CD4-positive, alpha-beta T cell treated with Interleukin-2 at 100 ng/mL for 4 hours (primary cell): ENCODE data around the gene ARID1B.

Experiments used
- DNase-seq: peaks from one replicate; pipeline ENCODE4 v3.0.0-alpha.2; 2020; ENCODE audit warnings: low spot score

ARID1B gene

DNA sequence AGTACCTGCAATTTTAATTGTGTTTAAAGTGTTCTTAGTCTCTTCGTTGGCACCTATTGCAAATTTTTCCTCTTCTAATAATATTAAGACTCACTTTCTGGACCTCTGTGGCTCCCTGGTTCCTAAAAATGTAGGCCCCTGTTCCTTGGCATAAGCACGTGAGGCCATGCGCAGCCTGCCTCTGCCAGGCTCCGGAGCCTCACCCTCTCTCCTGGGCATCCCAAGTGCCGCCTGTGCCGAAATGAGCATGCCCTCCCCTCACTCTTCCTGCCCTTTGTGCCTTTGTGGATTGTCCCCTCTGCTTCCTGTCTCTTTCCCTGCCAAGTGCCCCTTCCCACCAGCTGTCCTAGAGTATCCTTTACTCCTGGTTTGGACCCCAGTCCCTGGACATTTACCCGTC is 300.1 kb downstream of the ARID1B start:
- no peak for DNase-seq

DNA sequence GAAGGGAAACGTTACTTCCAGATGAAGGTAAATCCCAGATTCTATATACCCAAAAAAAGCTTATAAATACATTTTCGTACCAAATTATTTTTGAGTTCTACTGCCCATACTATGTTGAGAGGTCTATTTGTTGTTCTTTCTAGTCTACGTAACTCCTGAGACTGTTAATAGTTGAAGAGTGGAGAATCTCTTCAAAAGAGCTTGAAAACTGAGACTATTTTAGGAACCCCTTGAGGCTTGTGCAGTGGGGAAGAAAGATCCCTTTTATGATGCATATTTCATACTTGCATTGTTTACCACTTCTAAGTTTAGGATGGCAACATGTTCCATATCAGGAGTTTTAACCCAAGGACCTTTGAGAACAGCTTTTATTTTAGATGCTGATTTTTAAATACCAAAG is 301.1 kb downstream of the ARID1B start:
- DNase-seq: no peak

DNA sequence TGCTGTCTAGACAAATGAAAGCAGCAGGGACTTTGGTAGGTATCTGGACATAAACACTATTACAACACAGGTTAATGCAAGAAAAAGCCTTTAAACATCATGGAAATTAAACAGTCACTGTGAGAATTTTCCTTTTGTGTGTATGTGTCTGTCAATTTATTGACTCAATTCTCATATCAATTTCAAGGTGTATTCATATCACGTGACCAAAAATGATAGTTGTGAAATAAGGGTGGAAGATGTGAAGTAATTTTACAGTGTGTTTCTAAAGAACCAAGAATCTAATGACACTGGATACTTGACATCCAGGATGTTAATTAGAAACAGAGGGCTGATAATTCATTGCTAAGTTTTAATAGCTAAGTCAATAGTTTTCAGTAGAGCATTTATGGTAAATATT is 302.1 kb downstream of the ARID1B start:
- DNase-seq: no peak

DNA sequence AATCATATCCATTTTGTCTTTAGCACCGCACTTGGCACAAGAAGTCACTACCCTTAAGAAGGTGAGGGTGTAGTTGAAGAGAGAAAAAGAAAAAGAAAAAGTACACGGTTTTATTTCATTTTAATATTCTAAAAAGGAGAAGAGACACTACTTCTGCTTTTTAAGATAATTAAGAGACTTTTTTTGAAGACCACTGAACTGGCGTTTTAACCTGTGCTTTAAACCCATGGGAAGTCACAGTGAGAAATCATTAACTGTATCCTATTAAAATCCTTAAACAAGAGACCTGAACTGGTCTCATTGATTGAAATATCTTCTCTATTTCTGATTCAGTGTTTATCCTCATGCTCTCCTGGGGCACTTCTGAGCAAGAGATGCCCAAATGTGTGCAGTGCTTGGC is 302.6 kb downstream of the ARID1B start:
- DNase-seq: no peak

DNA sequence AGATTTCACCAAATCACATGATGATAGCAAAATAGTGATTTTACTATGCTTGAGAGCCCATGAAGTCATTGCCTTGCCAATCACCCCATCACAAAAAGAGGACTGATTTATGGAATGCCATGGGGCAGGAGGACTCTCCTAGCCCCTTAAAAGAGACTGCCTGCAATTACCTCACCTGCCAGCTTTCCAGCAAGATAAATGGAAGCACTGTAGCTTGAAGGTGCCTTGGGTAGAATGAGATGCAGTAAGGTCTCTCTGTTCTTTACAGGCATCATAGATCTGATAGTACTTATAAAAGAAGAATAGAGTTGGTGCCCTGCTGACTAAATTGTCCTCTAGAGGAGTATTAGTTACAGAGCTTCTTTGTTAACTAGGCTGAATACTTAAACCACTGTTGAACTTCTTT is 303.8 kb downstream of the ARID1B start:
- DNase-seq: no peak

DNA sequence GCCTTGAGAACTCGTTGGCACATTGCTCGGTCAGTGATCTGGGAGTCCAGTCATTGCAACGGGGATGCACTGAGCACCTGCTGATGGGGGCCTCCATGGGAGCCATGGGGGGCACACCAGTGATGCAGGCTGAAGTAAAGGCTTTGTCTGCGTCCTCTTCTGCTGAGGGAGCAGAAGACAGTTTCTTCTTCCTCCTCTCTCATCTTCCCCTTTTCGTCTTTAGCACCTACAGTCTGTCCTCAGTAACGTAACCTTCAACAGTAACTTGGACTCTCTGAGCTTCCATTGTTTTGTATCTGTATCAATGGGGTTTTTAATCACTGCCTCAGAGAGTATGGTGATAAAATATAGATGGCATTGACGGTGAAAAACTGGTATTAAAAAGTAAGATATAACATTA is 306.2 kb downstream of the ARID1B start:
- no peak for DNase-seq

DNA sequence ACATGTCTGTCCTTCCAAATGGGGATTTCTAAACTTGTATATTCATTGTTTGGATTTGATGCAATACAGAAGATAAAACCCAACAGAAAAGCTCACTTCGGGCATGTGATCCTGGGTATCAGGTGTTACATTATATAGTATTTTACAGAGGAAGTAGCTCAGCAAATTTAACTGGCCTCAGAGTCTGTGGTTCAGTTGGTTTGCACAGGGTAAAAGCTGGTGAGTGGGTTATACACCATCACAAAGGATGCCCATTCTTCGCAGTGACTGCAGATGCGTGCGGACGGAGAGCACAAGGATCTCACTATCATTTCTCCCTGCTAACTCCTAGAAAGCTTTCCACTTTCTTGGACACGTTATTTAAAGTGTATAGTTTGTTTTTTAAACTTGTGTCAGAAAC is 309.5 kb downstream of the ARID1B start:
- DNase-seq: no peak

DNA sequence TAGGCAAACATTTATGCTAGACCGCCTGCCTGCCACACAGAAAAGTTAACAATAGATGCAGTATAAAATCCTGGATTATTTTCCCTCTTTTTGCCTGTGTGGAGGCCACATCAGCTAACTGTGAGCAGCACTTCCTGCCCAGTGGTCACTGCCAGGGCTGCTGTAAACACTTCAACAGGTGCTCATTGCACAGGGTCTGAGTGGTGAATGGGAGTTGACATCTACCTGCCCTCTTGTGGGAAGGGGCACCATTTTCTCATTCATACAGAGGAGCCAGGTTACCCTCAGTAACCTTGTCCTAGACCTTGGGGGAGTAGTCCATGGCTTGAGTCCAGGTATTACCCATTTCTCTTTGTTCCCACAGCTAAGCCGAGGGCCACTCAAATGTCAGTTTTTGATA is 310.8 kb downstream of the ARID1B start:
- DNase-seq: no peak

DNA sequence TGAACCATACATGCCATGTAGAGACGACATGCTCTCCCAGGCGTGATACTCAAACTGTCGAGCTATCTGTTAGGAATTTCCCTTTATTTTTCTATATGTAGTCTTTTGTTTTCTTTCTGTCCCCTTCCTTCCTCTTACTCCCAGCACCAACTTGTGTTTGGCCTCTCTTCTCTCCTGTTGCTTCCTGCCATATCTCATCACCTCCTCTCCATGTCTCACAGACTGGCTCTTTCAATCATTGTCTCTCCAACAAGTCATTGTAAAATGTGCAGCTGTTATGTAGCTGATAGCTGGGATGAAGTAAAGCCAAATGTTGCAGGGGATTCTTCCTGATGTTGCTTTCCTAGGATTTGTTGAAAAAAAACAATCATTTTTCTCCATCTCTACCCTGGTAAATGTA is 311.7 kb downstream of the ARID1B start:
- no peak for DNase-seq

DNA sequence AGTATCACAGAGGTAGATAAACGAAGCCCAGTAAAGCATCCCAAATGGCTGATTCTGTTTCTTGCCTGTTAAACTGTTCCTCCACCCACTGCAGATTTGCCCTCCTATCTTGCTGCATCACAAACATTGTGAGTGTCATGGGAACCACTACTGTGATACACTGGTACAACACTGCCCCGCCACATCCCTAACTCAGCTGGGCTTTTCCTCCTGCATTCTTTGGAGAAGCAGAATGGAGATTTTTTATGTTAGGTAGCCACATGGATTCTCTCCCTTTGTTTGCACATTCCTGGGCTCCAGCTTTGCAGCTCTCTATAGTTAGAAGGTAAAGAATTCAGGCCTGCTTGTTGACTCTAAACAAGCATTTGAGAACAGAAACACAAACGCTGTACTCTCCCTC is 312.1 kb downstream of the ARID1B start:
- no peak for DNase-seq

DNA sequence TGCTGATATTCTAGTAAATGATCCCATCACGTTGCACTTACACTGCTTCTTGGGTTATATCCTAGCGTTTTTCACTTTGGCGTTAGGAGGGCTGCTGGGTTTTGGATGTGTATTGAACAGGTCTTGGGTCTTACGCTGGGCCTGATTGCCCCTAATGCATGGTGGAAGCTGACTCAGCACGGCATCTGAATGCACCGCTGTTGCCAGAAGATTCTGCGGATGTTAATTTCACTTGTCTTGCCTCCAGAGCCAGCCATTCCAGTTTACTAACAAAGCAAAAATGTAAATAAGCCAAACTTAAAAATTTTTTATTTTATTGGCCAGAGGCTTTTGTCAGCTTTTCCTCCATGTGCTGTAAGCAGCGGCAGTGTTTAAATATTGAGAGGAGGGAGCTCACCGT is 312.7 kb downstream of the ARID1B start:
- no peak for DNase-seq

DNA sequence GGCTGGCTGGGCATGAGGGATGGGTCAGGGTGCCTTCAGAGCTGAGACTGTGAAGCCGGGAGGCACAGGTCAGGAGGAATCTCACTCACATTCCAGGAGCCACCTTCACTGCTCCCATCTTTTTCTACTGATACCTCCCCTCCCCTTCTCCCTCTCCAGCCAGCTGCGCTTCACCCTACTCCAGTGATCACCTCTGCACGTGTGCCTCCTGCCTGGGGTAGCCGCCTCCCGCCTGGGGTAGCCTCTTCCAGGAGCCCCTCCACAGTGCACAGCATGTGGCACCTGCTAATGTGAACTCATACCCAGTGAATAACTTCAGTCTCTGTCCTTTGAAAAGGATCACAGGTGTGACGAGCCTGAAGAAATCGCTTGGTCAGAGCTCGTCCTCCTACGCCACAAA is 313.6 kb downstream of the ARID1B start:
- DNase-seq: no peak

DNA sequence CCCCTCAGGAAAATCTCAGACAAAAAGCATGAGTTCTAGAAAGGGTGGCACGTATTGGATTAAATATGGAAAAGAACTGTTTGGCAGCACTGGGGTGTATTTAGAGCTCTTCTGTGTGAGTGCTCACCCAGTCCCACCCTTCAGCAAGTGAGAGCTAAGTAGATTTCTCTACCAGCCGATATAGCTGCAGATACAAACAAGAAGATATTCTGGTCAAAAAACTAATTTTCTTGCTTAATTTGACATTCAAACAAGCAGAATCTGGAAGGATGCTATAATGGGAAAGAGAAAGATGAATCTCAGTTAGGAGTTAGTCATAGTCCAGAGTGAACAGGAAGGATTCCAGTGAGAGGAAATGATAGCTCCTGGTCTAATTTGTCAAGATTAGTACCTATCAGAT is 314.1 kb downstream of the ARID1B start:
- DNase-seq: no peak

DNA sequence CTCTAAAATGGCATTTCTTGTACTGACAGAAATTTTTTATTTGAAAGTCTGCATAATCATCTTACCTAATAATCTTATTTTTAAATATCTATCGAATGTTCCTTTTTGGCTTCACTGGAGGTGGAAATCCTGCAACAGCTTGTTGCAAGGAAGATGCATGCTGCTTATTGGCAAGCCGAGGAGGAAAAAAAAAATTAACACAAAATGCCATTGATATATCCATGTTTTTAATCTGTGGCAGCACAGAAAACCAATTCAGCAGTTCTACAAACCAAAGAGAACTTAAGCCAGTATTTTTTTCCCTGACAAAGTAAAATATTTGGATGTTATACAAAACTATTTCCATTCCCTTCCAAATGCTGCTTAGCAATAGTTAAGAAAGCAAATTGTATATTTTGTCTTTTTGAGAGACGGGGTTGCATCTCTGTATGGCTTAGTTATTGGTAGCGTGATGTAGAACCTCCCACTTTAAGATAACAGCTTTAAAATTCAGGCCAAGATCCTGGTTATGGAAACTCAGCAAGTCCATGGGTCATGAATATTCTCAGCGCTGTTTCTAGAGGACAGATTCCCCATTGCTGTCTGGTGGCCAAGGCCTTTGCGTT is 314.8 kb downstream of the ARID1B start:
- no peak for DNase-seq

DNA sequence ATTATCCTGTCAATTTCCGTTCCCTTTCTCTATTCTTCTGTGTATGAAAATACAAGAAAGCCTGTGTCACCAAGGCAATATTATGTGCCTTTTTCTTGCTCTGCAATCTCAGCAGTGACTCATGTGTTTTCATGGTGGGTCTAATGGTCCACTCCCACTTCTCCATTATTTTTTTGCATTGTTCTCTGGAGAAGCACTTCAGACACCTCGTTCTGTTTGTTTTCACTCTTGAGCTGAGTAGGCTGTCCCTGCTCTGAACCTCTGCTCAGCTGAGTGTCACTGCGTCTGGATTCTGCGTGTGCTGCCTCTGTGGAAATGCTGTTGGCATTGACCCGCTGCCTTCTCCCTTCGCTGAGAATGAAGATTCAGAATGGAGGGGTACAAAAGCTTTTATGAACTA is 315.6 kb downstream of the ARID1B start:
- no peak for DNase-seq

DNA sequence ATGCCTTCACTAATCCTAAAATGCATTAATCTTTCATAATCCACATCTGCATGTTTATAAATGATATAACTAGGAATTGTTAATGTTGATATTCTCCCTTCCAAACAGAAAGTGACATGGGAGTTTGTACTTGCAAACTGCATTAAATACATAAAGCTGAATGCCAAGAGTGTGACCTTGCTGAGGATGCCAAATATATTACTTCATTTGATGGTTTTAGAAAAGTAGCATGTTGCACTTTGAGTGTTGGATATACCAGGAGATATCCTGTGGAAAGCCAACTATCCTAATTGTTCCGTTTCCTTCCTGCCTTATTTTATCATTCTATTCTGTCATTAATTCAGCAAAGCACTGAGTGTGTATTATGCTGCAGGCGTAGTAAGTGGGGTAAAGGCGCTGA is 316.4 kb downstream of the ARID1B start:
- DNase-seq: no peak

DNA sequence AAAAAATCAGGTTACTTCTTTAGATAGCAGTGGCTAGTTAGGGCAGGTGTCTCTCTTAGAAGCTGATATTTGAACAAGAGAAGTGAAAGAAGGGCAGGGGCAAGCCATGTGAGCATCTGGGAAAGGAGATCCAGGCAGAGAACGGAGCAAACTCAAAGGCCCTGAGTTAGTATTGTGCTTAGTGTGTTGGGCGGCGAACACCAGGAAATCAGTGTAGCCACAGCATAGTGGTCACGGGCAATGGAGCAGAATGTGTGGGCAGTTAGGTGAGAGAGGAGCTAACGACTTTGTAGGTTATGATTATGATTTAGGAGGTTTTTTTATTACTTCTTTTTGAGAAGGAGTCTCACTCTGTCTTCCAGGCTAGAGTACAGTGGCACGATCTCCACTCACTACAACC is 316.9 kb downstream of the ARID1B start:
- DNase-seq: no peak

DNA sequence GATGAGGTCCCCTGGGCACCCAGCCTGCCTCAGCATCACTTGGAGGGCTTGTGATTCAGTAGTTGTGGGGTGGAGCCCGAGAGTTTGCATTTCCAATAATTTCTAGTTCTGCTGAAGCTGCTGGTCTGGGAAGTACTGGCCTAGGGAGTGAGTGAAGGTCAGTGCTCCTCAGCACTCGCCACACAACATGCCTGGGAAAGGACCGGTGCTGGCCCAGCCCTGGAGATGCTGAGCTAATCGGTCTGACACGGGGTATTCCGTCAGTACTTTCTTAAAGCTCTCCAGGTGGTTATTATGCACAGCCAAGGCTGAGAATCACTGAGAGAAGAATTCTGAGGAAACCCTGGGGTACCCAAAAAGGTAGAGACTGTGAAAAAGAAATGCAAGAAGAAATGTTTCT is 317.9 kb downstream of the ARID1B start:
- no peak for DNase-seq

DNA sequence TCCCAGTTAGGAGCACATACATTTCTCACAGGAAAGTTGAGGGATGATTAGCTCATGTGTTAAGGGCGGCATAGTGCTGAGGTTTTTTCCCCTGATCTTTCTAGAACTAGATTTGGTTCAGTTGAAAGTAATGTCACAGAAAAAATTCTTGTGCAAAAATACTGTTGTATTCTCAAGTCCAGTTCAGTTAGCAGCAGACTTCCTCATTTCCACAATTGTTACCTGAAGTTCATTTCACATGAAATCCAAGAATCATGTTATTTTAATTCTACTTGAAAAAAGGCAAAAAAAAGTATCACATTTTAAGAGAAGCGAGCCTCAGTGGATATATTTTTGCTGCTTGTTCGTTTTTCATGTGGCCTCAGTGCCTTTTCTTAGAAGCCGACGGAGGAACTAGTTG is 318.4 kb downstream of the ARID1B start:
- DNase-seq: no peak

DNA sequence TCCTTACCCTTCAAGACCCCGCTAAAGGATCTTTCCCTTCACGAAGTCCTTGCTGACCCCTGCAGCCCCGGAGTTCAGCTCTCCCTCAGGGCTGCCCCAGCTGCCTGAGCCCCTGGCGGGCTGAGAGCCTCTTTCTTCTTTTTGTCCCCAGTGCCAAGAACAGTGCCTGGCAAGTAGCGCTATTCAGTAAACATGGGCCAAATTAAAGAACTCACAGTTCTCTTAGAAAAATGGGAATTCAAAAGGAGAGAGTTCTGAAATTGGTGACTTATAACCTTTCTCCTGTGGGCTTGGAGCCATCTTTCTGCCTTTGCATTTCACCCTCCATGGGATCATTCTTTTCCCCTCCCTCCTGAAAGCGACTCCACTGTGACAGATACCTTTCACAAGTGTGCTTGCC is 318.9 kb downstream of the ARID1B start:
- DNase-seq: no peak

DNA sequence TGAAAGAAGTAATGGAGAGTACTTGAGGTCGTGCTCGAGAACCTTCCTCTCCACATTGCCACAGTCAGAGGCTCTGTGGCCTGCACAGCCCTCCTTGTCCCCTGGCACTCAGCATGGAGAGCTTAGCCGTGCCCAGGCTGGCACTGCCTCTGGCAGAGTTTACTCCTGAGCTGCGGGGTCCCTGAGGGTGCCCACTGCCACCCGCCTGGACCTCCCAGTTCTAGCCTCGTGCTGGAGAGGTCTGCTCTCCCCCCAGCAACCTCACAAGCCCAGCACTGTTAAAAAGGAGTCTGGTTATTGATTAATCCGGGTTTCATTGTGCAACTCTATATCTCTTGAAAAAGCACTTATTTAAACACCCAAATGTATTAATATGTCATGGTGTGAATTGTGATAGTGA is 319.3 kb downstream of the ARID1B start:
- DNase-seq: no peak

DNA sequence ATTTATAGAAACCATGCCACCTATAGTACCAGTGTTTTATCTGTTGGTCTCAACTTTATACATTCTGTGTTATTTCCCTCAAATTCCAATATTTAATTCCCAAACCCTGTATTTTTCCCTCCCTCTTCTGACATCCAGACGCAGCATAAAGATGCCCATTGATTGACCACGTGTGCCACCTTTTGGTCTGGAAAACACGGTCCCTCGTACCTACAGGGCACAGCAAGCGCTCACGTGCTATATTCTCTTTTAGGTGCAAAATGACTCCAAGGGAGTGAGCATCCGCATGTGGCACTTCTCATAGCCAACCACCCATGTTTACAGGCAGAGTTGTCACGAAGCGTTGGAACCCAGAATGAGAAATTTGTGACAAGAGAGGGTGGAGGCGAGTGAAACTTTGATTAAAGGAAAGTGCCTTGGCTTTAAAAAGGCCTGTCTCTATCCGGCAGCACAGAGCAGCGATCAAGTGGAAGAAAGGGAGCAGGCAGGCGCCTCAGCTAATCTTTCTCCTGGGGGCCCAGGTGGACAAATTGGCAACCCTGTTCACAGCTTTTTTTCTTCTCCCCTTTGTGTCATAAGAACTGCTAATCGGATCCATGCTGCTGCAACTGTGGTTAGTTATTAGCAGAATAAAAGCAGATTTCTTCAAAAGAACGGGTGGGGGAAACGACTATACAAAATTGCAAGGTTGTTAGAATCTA is 320.2 kb downstream of the ARID1B start:
- no peak for DNase-seq

DNA sequence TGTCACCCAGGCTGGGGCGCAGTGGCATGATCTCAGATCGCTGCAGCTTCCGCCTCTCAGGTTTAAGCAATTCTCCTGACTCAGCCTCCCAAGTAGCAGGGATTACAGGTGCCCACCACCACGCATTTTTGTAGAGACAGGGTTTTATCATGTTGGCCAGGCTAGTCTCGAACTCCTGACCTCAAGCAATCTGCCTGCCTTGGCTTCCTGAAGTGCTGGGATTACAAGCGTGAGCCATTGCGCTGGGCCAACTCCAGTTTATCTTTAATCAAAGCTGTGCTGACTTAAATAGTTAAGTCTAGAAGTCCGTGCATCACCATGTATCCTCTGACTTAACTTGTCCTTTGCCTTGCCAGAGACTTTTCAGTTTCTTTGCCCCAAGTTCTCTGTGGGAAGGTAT is 321.8 kb downstream of the ARID1B start:
- no peak for DNase-seq

DNA sequence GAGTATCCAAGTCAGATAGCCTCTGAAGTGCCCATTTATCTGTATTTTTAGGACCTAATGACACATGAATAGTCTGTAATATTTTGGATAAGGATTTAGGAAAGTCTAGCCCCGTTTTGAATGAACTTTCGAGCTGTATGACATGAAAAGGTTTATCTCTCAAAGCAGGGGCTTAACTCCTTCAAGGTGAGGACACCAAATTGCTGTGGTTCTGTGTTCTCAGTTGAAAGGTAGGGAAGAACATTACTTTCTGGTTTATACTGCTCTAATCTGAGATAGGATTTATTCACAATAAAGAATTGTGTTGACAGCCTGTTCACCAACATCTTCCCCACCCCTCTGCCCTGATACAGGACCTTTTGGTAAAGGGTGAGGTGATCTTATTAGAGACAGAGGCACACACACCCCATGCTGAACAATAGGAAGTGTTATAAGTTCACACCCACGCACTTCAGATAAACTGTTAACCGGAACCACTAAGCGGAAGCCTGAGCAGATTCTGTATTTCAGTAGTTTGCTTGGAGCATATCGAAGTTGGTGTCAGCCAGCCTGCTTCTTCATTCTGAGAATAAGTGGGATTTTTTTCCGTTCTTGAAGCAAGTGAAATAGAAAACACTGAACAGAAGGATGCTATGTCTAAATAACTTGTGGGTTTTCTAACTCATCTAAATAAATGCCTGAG is 322.9 kb downstream of the ARID1B start:
- peak; percentile 71 for DNase-seq
